Rectal smooth muscle tissue (tissue), 1 donor: ENCODE measurements around the gene CITED2.

Experiments
- H3K27ac ChIP-seq: one replicate; pipeline ENCODE4 v1.7.0; 2013; ENCODE audit warnings: low read depth, low read length, inconsistent platforms
- H3K27me3 ChIP-seq: one replicate; pipeline ENCODE4 v1.7.0; 2013; ENCODE audit warnings: low read length; ENCODE audit not compliant: control insufficient read depth, insufficient read depth
- H3K36me3 ChIP-seq: one replicate; pipeline ENCODE4 v1.7.0; 2013; ENCODE audit warnings: low read length; ENCODE audit not compliant: control insufficient read depth, insufficient read depth
- H3K4me1 ChIP-seq: one replicate; pipeline ENCODE4 v1.7.0; 2013; ENCODE audit warnings: low read length; ENCODE audit not compliant: control insufficient read depth, insufficient read depth
- H3K4me3 ChIP-seq: one replicate; pipeline ENCODE4 v1.7.0; 2013; ENCODE audit warnings: low read length
- H3K9ac ChIP-seq: one replicate; pipeline ENCODE4 v1.7.0; 2013; ENCODE audit warnings: low read length

Gene CITED2

DNA sequence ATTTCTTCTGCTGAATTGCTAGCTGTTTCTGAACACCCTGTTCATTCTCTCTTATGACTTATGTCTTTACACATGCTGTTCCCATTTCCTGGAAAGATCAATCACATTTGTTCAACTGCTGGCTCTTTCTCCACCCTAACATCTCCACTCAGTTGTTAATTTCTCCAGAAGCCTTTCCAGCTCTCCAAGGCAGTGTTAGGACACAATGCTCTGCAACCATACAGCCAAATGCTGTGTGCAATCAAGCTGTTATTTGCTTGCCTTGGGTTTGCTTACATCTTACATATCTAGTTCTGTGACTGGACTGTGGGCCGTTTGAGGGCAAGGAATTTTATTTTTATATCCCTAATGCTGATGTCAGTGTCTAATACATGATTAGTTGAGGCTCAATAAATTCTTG, 24.2 kb upstream of the CITED2 start:
- H3K27ac ChIP-seq, result no peak overlapping the region
- H3K27me3 ChIP-seq, result no peaks in the 10 kb centered on the region
- H3K4me3 ChIP-seq, result no peak overlapping the region

DNA sequence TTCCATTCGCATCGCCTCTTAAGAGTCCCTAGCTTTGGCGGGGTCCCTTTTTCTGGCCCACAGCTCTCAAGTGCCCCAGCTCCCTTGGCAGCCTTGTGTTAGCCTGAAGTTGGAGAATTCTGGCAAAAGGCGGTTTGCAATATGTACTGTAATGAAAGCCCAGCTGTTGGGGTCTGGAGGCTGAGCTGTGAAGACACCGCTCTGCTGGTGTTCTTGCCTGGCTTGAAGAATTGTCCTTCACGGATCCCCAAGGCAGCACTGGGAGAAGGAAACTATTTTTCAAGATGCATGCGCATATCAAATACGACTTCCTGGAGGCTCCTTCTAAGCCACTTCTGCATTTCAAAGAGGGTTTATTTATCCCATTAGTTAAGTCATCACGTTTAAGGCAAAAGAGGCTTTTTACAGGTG, 21.4 kb upstream of the CITED2 start:
- Histone ChIP-seq H3K36me3 (no peaks in the 10 kb centered on the region), H3K9ac (no peak overlapping the region), H3K4me3 (no peak overlapping the region), H3K27me3 (no peaks in the 10 kb centered on the region), H3K4me1 (no peaks in the 10 kb centered on the region), H3K27ac (no peak overlapping the region)

More for the DNA sequence above, 24.2 kb upstream of the CITED2 start:
- no peak overlapping the region for H3K9ac ChIP-seq
- H3K4me1 ChIP-seq, result no peaks in the 10 kb centered on the region
- H3K36me3 ChIP-seq, result no peaks in the 10 kb centered on the region

DNA sequence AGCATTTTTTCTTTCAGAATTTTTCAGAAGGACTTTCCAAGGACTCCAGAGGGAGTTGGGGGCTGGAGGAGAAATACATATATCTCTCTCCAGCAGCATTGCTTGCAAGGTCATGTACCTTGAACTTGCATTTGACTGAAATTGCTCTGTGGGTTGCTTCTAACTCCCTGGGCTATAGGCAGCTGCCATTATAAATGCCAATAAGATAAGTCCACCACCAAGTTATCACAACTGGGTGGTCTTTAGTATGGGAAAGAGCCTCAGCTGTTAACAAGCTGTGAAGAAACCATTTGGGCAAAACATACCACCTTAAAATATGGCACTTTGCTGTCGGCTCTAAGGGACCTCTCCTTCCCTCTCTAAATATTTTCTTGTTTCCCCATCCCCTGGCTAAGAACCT, 20.9 kb upstream of the CITED2 start:
- Histone ChIP-seq H3K4me1 (no peaks in the 10 kb centered on the region), H3K27ac (no peak overlapping the region), H3K36me3 (no peaks in the 10 kb centered on the region), H3K4me3 (no peak overlapping the region), H3K27me3 (no peaks in the 10 kb centered on the region), H3K9ac (no peak overlapping the region)

DNA sequence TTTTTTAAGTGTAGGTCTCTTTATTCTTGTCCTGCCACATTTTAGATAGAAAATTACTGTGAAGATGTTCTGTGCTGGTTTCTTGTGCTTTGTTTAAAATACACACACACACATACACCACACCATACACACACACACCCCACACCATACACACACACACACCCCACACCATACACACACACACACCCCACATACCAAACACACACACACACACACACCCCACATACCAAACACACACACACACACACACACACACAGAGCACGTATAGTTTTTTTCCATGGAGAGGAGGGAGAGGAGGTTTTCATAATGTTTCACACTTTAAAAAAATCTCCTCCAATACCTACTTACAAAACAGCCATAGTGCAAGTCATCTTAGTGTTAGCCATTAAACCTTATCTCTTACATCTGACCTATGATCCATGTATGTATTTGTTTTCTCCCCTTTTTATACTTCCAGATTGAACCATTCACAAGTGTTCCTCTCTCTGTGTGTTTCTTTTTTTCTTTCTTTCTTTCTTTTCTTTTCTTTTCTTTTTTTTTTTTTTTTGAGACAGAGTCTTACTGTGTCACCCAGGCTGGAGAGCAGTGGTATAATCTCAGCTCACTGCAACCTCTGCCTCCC, 19.7 kb upstream of the CITED2 start:
- Histone ChIP-seq H3K9ac (no peak overlapping the region), H3K27ac (no peak overlapping the region), H3K4me3 (no peak overlapping the region), H3K36me3 (no peaks in the 10 kb centered on the region), H3K4me1 (no peaks in the 10 kb centered on the region), H3K27me3 (no peaks in the 10 kb centered on the region)

- H3K36me3 ChIP-seq, result no peaks in the 10 kb centered on the region
- no peak overlapping the region for H3K9ac ChIP-seq
- H3K27me3 ChIP-seq, result no peaks in the 10 kb centered on the region
- no peaks in the 10 kb centered on the region for H3K4me1 ChIP-seq
- no peak overlapping the region for H3K4me3 ChIP-seq
- H3K27ac ChIP-seq, result no peak overlapping the region
These were observed 18.3 kb upstream of the CITED2 start for GRCh38 chr6:139392794-139393193.

- H3K9ac ChIP-seq, result no peak overlapping the region
- no peak overlapping the region for H3K27ac ChIP-seq
- no peaks in the 10 kb centered on the region for H3K36me3 ChIP-seq
- no peak overlapping the region for H3K4me3 ChIP-seq
- no peaks in the 10 kb centered on the region for H3K27me3 ChIP-seq
- H3K4me1 ChIP-seq, result no peaks in the 10 kb centered on the region
These were observed 17.3 kb upstream of the CITED2 start for GRCh38 chr6:139391709-139392108.

GRCh38 chr6:139390447-139390846, 16.0 kb upstream of the CITED2 start:
- Histone ChIP-seq H3K27me3 (no peaks in the 10 kb centered on the region), H3K36me3 (no peaks in the 10 kb centered on the region), H3K27ac (no peak overlapping the region), H3K4me1 (no peaks in the 10 kb centered on the region), H3K9ac (no peak overlapping the region), H3K4me3 (no peak overlapping the region)

DNA sequence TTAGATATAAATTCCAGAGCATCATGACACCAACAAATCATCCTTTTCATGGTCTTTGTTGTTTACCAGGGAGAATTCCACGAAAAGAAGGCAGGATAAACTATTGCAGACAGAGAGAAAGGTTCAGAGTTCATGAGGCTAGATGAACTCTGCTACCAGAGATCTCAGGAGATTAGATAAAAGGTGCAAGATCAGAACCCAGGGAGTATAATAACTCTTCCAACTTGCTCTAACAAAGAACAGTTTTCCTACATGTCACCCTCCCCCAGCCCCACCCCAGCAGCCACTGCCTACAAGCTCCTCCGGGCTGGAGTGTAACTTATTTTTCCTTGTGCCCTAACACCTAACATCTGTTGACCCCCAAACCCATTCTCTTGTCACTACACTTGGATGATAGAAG, 13.9 kb upstream of the CITED2 start:
- H3K4me3 ChIP-seq, result no peak overlapping the region
- no peak overlapping the region for H3K27ac ChIP-seq
- no peaks in the 10 kb centered on the region for H3K36me3 ChIP-seq
- H3K9ac ChIP-seq, result no peak overlapping the region
- no peaks in the 10 kb centered on the region for H3K4me1 ChIP-seq
- H3K27me3 ChIP-seq, result no peaks in the 10 kb centered on the region

DNA sequence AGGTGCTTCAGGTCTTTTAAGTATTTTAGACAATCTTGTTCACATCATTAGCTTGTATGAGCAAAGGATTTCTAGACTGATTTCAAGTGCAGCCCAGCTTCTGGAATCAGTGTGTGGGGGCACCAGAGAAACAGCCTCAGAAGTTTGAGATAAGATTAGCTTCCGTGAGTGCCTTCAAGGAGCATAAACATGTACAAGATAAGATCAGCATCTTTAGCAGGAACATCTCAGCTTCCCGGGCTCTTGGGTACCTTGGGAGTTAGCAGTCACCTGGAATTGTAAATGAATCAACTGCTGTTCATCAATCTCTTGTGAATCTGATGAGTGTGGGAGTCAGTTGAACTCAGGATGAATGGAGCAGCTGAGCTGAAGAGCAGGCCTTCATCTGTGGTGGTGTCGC, 12.0 kb upstream of the CITED2 start:
- Histone ChIP-seq H3K4me3 (no peak overlapping the region), H3K9ac (no peak overlapping the region), H3K27ac (no peak overlapping the region), H3K36me3 (no peaks in the 10 kb centered on the region), H3K27me3 (no peaks in the 10 kb centered on the region), H3K4me1 (no peaks in the 10 kb centered on the region)

- Histone ChIP-seq H3K27ac (no peak overlapping the region), H3K27me3 (no peaks in the 10 kb centered on the region), H3K9ac (no peak overlapping the region), H3K4me1 (peaks cover 8% of the 10 kb centered on the region), H3K36me3 (no peaks in the 10 kb centered on the region), H3K4me3 (no peak overlapping the region)
These were observed 6.9 kb upstream of the CITED2 start for GRCh38 chr6:139381216-139381865.

GRCh38 chr6:139380611-139381010, 6.2 kb upstream of the CITED2 start:
- Histone ChIP-seq H3K27me3 (no peaks in the 10 kb centered on the region), H3K27ac (no peak overlapping the region), H3K4me1 (peaks cover 11% of the 10 kb centered on the region), H3K9ac (no peak overlapping the region), H3K36me3 (no peaks in the 10 kb centered on the region), H3K4me3 (no peak overlapping the region)

DNA sequence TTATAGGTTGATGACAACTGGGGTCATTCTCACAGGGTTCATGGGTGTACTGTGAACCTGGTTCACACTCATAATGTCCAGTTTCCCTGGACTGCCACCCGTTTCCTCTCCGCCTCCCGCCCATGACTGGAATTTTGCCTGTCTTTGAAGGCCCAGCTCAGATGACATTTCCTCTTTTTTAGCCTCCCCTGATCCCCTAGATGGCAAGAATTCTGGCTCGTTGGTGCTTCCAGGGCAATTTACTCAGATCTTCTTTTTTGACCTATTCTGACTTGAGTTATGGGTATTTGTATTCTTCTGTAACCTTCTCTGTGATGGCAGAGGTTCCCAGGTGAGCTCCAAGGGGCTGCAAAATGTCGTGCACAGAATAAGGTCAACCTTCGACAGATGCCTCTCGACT, 5.7 kb upstream of the CITED2 start:
- no peak overlapping the region for H3K27ac ChIP-seq
- no peaks in the 10 kb centered on the region for H3K36me3 ChIP-seq
- no peaks in the 10 kb centered on the region for H3K27me3 ChIP-seq
- peaks cover 11% of the 10 kb centered on the region for H3K4me1 ChIP-seq
- H3K4me3 ChIP-seq, result no peak overlapping the region
- H3K9ac ChIP-seq, result no peak overlapping the region

DNA sequence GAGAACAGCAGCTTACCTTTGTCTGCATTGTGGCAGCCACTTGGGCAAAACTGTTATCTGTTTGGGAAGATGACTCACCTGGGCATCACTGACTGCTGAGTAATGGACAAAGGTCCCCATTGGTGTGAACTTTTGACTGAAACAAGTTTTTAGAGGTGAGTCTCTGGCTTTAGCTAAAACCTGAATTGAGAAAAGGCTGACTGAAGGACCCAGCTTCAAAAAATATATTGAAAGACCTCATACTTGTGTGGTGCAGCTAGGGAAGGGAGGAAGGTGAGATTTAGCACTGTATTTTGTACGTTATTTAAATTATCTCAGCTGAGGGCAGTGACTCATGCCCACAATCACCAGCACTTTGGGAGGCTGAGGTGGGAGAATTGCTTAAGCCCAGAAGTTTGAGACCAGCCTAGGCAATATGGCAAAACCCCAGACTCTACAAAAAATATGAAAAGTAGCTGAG, 4.5 kb upstream of the CITED2 start:
- Histone ChIP-seq H3K27ac (no peak overlapping the region), H3K4me3 (no peak overlapping the region)

More for the DNA sequence above, 4.5 kb upstream of the CITED2 start:
- Histone ChIP-seq H3K4me1 (peaks cover 11% of the 10 kb centered on the region), H3K9ac (no peak overlapping the region), H3K36me3 (no peaks in the 10 kb centered on the region), H3K27me3 (no peaks in the 10 kb centered on the region)
